Endothelial cell of umbilical vein (primary cell): ENCODE measurements around the gene PUM2.

Source experiments
- EZH2 ChIP-seq: IDR thresholded peaks from 2 replicates; pipeline ENCODE4 v1.6.1; 2012; ENCODE audit warnings: borderline replicate concordance, low read depth, mild to moderate bottlenecking, moderate library complexity, low read length, inconsistent platforms; ENCODE audit not compliant: severe bottlenecking
- FOS ChIP-seq: IDR thresholded peaks from 2 replicates; pipeline ENCODE4 v1.6.1; 2011; ENCODE audit warnings: mild to moderate bottlenecking, low read length, moderate library complexity, borderline replicate concordance; ENCODE audit not compliant: insufficient read depth
- POLR2AphosphoS5 ChIP-seq: IDR thresholded peaks from 2 replicates; pipeline ENCODE4 v1.6.1; 2012; ENCODE audit warnings: low read depth, mild to moderate bottlenecking, control low read depth, low read length, moderate library complexity; ENCODE audit not compliant: insufficient read depth
- TF ChIP-seq, protein P1 (sequence below), 2 donors: IDR thresholded peaks; 1 replicate in 1 of 2; 2 replicates in 1 of 2; pipeline ENCODE4 v1.5.1; 2011; ENCODE audit warnings: low read length in 2 of 2, mild to moderate bottlenecking in 2 of 2, moderate library complexity in 2 of 2, control low read depth in 1 of 2, inconsistent platforms in 1 of 2, low read depth in 1 of 2; ENCODE audit not compliant: insufficient read depth in 1 of 2; ENCODE audit errors: extremely low read depth in 1 of 2

DNA sequence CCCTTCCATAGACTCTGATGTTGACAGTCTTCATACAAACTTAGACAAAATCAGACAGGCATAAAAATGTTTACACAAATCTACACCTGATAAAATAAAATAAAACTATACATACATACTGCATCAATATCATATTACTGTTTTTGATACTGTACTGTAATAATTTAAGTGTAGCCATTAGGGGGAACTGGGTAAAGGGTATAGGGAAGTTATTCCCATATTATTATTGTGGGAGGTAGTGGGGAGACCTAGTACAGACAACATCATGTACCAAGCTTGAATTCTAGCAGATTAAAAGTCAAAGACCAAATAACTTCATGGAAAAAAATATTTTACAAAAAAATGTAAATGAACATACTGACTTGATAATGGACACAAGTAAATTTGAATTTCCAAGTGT, 43.3 kb downstream of the PUM2 start:
- TF ChIP-seq FOS, result no peak
- TF ChIP-seq POLR2AphosphoS5, result no peak
- TF ChIP-seq EZH2, result no peak
- TF ChIP-seq, protein P1, sequence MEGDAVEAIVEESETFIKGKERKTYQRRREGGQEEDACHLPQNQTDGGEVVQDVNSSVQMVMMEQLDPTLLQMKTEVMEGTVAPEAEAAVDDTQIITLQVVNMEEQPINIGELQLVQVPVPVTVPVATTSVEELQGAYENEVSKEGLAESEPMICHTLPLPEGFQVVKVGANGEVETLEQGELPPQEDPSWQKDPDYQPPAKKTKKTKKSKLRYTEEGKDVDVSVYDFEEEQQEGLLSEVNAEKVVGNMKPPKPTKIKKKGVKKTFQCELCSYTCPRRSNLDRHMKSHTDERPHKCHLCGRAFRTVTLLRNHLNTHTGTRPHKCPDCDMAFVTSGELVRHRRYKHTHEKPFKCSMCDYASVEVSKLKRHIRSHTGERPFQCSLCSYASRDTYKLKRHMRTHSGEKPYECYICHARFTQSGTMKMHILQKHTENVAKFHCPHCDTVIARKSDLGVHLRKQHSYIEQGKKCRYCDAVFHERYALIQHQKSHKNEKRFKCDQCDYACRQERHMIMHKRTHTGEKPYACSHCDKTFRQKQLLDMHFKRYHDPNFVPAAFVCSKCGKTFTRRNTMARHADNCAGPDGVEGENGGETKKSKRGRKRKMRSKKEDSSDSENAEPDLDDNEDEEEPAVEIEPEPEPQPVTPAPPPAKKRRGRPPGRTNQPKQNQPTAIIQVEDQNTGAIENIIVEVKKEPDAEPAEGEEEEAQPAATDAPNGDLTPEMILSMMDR (IDR thresholded peaks at IDR 0.05; ENCODE audit: extremely low read depth in 1 of 2, insufficient read depth in 1 of 2, low read depth in 1 of 2, low read length in 2 of 2), result no peak
